ENCODE results near the gene CD99L2. TPM values are rescaled to one million over a fixed set of nuclear protein-coding genes. Genes with fewer than 3 reads are reported as not detected.

CD99L2 gene
- polyA plus RNA-seq, 3 donors: 13.1 to 18.4 (median 16.7) TPM

DNA sequence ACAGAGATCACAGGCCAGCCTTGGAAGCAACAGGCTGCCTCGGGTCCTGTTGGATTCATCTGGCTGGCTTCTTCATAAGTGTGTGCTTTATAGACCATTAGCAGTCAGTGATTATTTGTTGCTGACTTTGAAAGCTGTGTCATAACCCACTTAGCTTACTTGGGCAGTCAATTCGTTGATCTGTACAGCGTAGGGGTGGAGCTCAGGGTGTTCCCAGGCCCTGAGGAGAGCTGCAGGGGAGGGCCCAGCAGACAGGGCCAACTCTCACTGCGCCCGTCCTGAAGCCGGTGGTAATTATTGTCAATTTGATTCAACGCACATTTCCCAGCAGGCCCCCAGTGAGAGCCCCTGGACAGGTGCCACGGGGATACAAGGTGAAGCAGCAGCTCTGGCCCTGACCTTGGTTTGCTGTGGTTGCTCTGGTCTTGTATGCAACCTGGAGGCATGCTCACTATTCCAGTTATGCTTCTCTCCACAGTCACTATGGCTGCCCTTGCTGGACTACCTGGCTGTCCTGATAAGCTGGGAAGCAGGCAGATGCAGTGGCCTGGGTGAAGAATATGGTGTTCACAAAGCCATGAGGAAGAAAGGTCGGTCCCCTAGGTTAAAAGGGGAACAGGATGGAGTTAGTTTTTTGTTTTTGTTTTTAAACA is 44.6 kb upstream of the CD99L2 start:
- Mint-ChIP-seq H3K9me3 (no peaks in the 10 kb centered on the region), H3K4me3 (no peak overlapping the region), H3K4me1 (no peaks in the 10 kb centered on the region), H3K27me3 (ENCODE audit: low read depth in 3 of 3) (peaks cover 3 to 8% (median 5%) of the 10 kb centered on the region in 3 donors), H3K36me3 (no peaks in the 10 kb centered on the region), H3K27ac (no peak overlapping the region)
- Histone ChIP-seq H4K20me1 (ENCODE audit: insufficient read depth, low read length) (no peaks in the 10 kb centered on the region), H3K36me3 (replicated peaks in 1 of 2; ENCODE audit: control insufficient read depth in 1 of 2, insufficient read depth in 2 of 2, low read length in 2 of 2) (no peaks in the 10 kb centered on the region), H3K9ac (ENCODE audit: insufficient read depth, low read length, poor library complexity, severe bottlenecking) (no peak overlapping the region), H3K27me3 (ENCODE audit: control insufficient read depth in 2 of 2, insufficient read depth in 2 of 2, low read length in 2 of 2) (no peaks in the 10 kb centered on the region), H3K9me3 (replicated peaks in 1 of 2; ENCODE audit: control insufficient read depth in 1 of 2, insufficient read depth in 1 of 2, low read length in 2 of 2) (no peaks in the 10 kb centered on the region), H3K27ac (ENCODE audit: low read depth in 1 of 2, low read length in 2 of 2) (no peak overlapping the region), H3K4me2 (replicated peaks; ENCODE audit: extremely low read depth, low read length, poor library complexity, severe bottlenecking) (no peak overlapping the region), H3K4me1 (ENCODE audit: control insufficient read depth in 1 of 2, insufficient read depth in 2 of 2, low read length in 2 of 2) (no peaks in the 10 kb centered on the region), H2AFZ (ENCODE audit: insufficient read depth, low read depth, low read length, poor library complexity, severe bottlenecking) (no peak overlapping the region), H3K79me2 (ENCODE audit: insufficient read depth, low read length) (no peaks in the 10 kb centered on the region), H3K4me3 (replicated peaks in 1 of 3; ENCODE audit: low read depth in 2 of 3, low read length in 3 of 3) (no peak overlapping the region)
- no peak for DNase-seq
- no peak for TF ChIP-seq CTCF (IDR thresholded peaks at IDR 0.05)
- intact Hi-C loops (cut with micrococcal nuclease): no loop called here
- 100% methylated on average over 1 of the region's 9 CpGs for WGBS (ENCODE audit: insufficient coverage)

DNA sequence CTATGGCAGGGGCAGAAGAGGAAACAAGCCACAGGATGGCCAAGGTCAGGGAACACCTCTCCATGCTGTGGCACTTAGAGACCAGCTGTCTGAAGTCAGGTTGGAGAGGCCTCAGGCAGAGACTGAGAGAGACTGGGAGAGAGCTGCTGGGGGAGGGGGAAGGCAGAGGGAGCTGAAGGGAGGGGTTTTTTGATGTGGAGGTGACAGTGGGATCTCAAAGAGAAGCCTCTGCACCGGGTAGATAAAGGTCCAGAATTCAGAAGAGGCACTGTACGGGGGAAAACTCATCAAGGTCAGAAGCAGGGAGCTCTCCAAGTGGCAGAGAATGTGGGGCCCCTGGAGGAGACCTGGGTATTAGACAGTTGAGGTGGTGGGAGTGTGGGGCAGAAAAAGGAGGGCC is 43.1 kb upstream of the CD99L2 start:
- Mint-ChIP-seq H3K27me3 (ENCODE audit: low read depth in 3 of 3) (peaks cover 3 to 8% (median 4%) of the 10 kb centered on the region in 3 donors), H3K36me3 (no peaks in the 10 kb centered on the region), H3K4me1 (no peaks in the 10 kb centered on the region), H3K4me3 (no peak overlapping the region), H3K27ac (no peak overlapping the region), H3K9me3 (peaks cover 0 to 9% (median 6%) of the 10 kb centered on the region in 7 donors)
- Histone ChIP-seq H4K20me1 (ENCODE audit: insufficient read depth, low read length) (no peaks in the 10 kb centered on the region), H3K4me2 (replicated peaks; ENCODE audit: extremely low read depth, low read length, poor library complexity, severe bottlenecking) (no peak overlapping the region), H3K4me3 (replicated peaks in 1 of 3; ENCODE audit: low read depth in 2 of 3, low read length in 3 of 3) (no peak overlapping the region), H3K9me3 (replicated peaks in 1 of 2; ENCODE audit: control insufficient read depth in 1 of 2, insufficient read depth in 1 of 2, low read length in 2 of 2) (peaks cover 0 to 3% of the 10 kb centered on the region in 2 donors), H3K4me1 (ENCODE audit: control insufficient read depth in 1 of 2, insufficient read depth in 2 of 2, low read length in 2 of 2) (no peaks in the 10 kb centered on the region), H2AFZ (ENCODE audit: insufficient read depth, low read depth, low read length, poor library complexity, severe bottlenecking) (no peak overlapping the region), H3K36me3 (replicated peaks in 1 of 2; ENCODE audit: control insufficient read depth in 1 of 2, insufficient read depth in 2 of 2, low read length in 2 of 2) (no peaks in the 10 kb centered on the region), H3K9ac (ENCODE audit: insufficient read depth, low read length, poor library complexity, severe bottlenecking) (no peak overlapping the region), H3K27ac (ENCODE audit: low read depth in 1 of 2, low read length in 2 of 2) (no peak overlapping the region), H3K79me2 (ENCODE audit: insufficient read depth, low read length) (no peaks in the 10 kb centered on the region), H3K27me3 (ENCODE audit: control insufficient read depth in 2 of 2, insufficient read depth in 2 of 2, low read length in 2 of 2) (no peaks in the 10 kb centered on the region)
- no peak for TF ChIP-seq CTCF (IDR thresholded peaks at IDR 0.05)
- 100% methylated on average over 1 of the region's 2 CpGs for WGBS (ENCODE audit: insufficient coverage)
- no peak for DNase-seq
- intact Hi-C loops (cut with micrococcal nuclease): no loop called here
